ENCODE measurements around the gene SPDYE5.
"Not testable (repeated sequence)": the region's sequence is repeated elsewhere in the genome, so short reads cannot be mapped to it uniquely, and the experiment has no call there.

- not testable (repeated sequence) for TF ChIP-seq CTCF (IDR thresholded peaks at IDR 0.05); ZFX (IDR thresholded peaks at IDR 0.05; ENCODE audit: borderline replicate concordance)
Observed at GRCh38 chr7:75518842-75519241, 26.7 kb downstream of the SPDYE5 start.

Data from 22Rv1 (cell line).